Esophagus muscularis mucosa (tissue), 4 donors: ENCODE measurements around the gene SLC13A2.

Experiments used
- EP300 ChIP-seq: sonication (generic); formaldehyde crosslinking; IDR thresholded peaks from one replicate; pipeline ENCODE4 v1.6.1; 2017; ENCODE audit warnings: antibody characterized with exemption
- POLR2A ChIP-seq: fragments of 450-650 bp; IDR thresholded peaks from one replicate; pipeline ENCODE4 v1.6.1; 2017; ENCODE audit warnings: antibody characterized with exemption, moderate library complexity, mild to moderate bottlenecking, low read depth
- POLR2AphosphoS5 ChIP-seq, 2 donors: sonication (generic); formaldehyde crosslinking; IDR thresholded peaks; one replicate each; pipeline ENCODE4 v1.6.1; 2017; ENCODE audit warnings: antibody characterized with exemption in 2 of 2
- TF ChIP-seq, protein P1 (sequence below), 3 experiments: fragments of 200-600 bp in 2 of 3; fragments of 450-650 bp in 1 of 3; sonication (generic) in 2 of 3; IDR thresholded peaks; one replicate each; pipeline ENCODE4 v1.5.1; 2017 to 2019; ENCODE audit warnings: antibody characterized with exemption in 3 of 3, mild to moderate bottlenecking in 2 of 3, moderate library complexity in 1 of 3

GRCh38 chr17:28497931-28498330, 24.5 kb downstream of the SLC13A2 start:
- TF ChIP-seq, protein P1, sequence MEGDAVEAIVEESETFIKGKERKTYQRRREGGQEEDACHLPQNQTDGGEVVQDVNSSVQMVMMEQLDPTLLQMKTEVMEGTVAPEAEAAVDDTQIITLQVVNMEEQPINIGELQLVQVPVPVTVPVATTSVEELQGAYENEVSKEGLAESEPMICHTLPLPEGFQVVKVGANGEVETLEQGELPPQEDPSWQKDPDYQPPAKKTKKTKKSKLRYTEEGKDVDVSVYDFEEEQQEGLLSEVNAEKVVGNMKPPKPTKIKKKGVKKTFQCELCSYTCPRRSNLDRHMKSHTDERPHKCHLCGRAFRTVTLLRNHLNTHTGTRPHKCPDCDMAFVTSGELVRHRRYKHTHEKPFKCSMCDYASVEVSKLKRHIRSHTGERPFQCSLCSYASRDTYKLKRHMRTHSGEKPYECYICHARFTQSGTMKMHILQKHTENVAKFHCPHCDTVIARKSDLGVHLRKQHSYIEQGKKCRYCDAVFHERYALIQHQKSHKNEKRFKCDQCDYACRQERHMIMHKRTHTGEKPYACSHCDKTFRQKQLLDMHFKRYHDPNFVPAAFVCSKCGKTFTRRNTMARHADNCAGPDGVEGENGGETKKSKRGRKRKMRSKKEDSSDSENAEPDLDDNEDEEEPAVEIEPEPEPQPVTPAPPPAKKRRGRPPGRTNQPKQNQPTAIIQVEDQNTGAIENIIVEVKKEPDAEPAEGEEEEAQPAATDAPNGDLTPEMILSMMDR (IDR thresholded peaks at IDR 0.05) = no peak
- TF ChIP-seq EP300 (no peak), POLR2AphosphoS5 (IDR thresholded peaks at IDR 0.05) (no peak), POLR2A (no peak)
